H1 (cell line): ENCODE measurements around the gene C7orf57. TPM values are rescaled to one million over a fixed set of nuclear protein-coding genes. Genes with fewer than 3 reads are reported as not detected.

ENCODE experiments used
- CTCF ChIA-PET: fragments of 300-600 bp; sonication (Branson Sonifier 250); formaldehyde crosslinking; loops from one replicate; lab custom pipeline; 2021; ENCODE audit not compliant: partially characterized antibody; lab: Charles Lee
- POLR2A ChIA-PET: fragments of 300-600 bp; sonication (Branson Sonifier 250); formaldehyde crosslinking; loops from one replicate; lab custom pipeline; 2021; ENCODE audit warnings: inconsistent platforms; ENCODE audit not compliant: partially characterized antibody; lab: Charles Lee
- DNase-seq, 2 experiments: peaks; one replicate each; pipeline versions ENCODE4 v3.0.0 to v3.0.0-alpha.2; 2010 to 2022; ENCODE audit warnings: low spot score in 2 of 2, low read depth in 1 of 2, mixed read lengths in 1 of 2
- FAIRE-seq: peaks from 2 replicates; lab custom pipeline; 2011; peaks lifted over from hg19 to GRCh38; lab: Jason Lieb, UNC
- H2AFZ ChIP-seq: 2 replicates; pipeline ENCODE4 v1.8.1; 2012; ENCODE audit warnings: low read length, inconsistent platforms
- H2AK5ac ChIP-seq: 2 replicates; pipeline ENCODE4 v1.6.1; 2013; ENCODE audit warnings: low read depth, low read length
- H2BK120ac ChIP-seq: replicated peaks from 2 replicates; pipeline ENCODE3; 2013; ENCODE audit warnings: low read depth, low read length, inconsistent platforms
- H2BK12ac ChIP-seq: 2 replicates; pipeline ENCODE4 v1.6.1; 2013; ENCODE audit warnings: low read depth, low read length
- H2BK15ac ChIP-seq: 2 replicates; pipeline ENCODE4 v1.6.1; 2013; ENCODE audit warnings: low read length
- H2BK20ac ChIP-seq: 2 replicates; pipeline ENCODE4 v1.6.1; 2013; ENCODE audit warnings: low read length
- H2BK5ac ChIP-seq: 2 replicates; pipeline ENCODE4 v1.6.1; 2013; ENCODE audit warnings: low read depth, low read length
- H3K14ac ChIP-seq: 2 replicates; pipeline ENCODE4 v1.6.1; 2013; ENCODE audit warnings: inconsistent platforms; ENCODE audit not compliant: insufficient read length
- H3K18ac ChIP-seq: 2 replicates; pipeline ENCODE4 v1.6.1; 2013; ENCODE audit warnings: low read length; ENCODE audit errors: extremely low read depth
- H3K23ac ChIP-seq: 2 replicates; pipeline ENCODE4 v1.6.1; 2013; ENCODE audit warnings: inconsistent platforms; ENCODE audit not compliant: insufficient read length
- H3K23me2 ChIP-seq: 2 replicates; pipeline ENCODE4 v1.6.1; 2013; ENCODE audit warnings: low read depth, low read length
- H3K27ac ChIP-seq: 2 replicates; pipeline ENCODE4 v1.6.1; 2011; ENCODE audit warnings: low read depth, low read length, inconsistent platforms
- H3K27me3 ChIP-seq, 4 experiments: replicated peaks in 1 of 4; 1 replicate in 1 of 4; 2 replicates in 3 of 4; pipeline versions ENCODE4 v1.6.1 to v1.8.1; 2011 to 2013; ENCODE audit warnings: low read length in 3 of 4, mild to moderate bottlenecking in 3 of 4, inconsistent platforms in 2 of 4, mixed read lengths in 2 of 4, moderate library complexity in 1 of 4; ENCODE audit not compliant: control insufficient read depth in 3 of 4, insufficient read depth in 3 of 4; ENCODE audit errors: extremely low read depth in 1 of 4
- H3K36me3 ChIP-seq, 4 experiments: 2 replicates each; pipeline versions ENCODE4 v1.6.1 to v1.8.1; 2011 to 2013; ENCODE audit warnings: mild to moderate bottlenecking in 4 of 4, low read length in 3 of 4, moderate library complexity in 2 of 4, control low read depth in 1 of 4, inconsistent platforms in 1 of 4; ENCODE audit not compliant: insufficient read depth in 4 of 4, control insufficient read depth in 2 of 4
- H3K4ac ChIP-seq: replicated peaks from 2 replicates; pipeline ENCODE3; 2013; ENCODE audit warnings: low read length, low read depth, mixed read lengths, inconsistent platforms; ENCODE audit not compliant: insufficient read length
- H3K4me1 ChIP-seq, 4 experiments: replicated peaks in 1 of 4; 1 replicate in 1 of 4; 2 replicates in 3 of 4; pipeline versions ENCODE4 v1.6.1 to v1.8.1; 2011 to 2013; ENCODE audit warnings: low read length in 3 of 4, inconsistent platforms in 2 of 4, mixed read lengths in 1 of 4; ENCODE audit not compliant: insufficient read depth in 4 of 4, control insufficient read depth in 3 of 4
- H3K4me2 ChIP-seq, 2 experiments: 2 replicates each; pipeline versions ENCODE4 v1.6.1 to v1.8.1; 2011 to 2013; ENCODE audit warnings: low read depth in 2 of 2, low read length in 2 of 2, control low read depth in 1 of 2, inconsistent platforms in 1 of 2, mild to moderate bottlenecking in 1 of 2; ENCODE audit not compliant: insufficient read depth in 1 of 2
- H3K4me3 ChIP-seq, 4 experiments: fragments of 200-600, 300-600 bp in 1 of 4; sonication (generic), shearing (Covaris generic), sonication (Bioruptor Twin) in 1 of 4; 2 replicates each; pipeline versions ENCODE4 v1.5.1 to v1.8.1; 2011 to 2016; ENCODE audit warnings: low read length in 4 of 4, low read depth in 3 of 4, control low read depth in 2 of 4, inconsistent platforms in 2 of 4, mild to moderate bottlenecking in 2 of 4, mixed read lengths in 1 of 4, moderate library complexity in 1 of 4; ENCODE audit not compliant: insufficient read depth in 2 of 4; ENCODE audit errors: extremely low read depth in 1 of 4
- H3K56ac ChIP-seq: replicated peaks from 2 replicates; pipeline ENCODE3; 2013; ENCODE audit warnings: low read depth, mild to moderate bottlenecking, mixed read lengths, low read length, inconsistent platforms; ENCODE audit not compliant: insufficient read length
- H3K79me1 ChIP-seq: 2 replicates; pipeline ENCODE4 v1.6.1; 2013; ENCODE audit warnings: low read depth, low read length, control low read depth
- H3K79me2 ChIP-seq, 2 experiments: 2 replicates each; pipeline versions ENCODE4 v1.6.1 to v1.8.1; 2012 to 2013; ENCODE audit warnings: low read length in 2 of 2, mild to moderate bottlenecking in 2 of 2, inconsistent platforms in 1 of 2; ENCODE audit not compliant: insufficient read depth in 2 of 2, control insufficient read depth in 1 of 2
- H3K9ac ChIP-seq, 4 experiments: replicated peaks in 1 of 4; 1 replicate in 1 of 4; 2 replicates in 3 of 4; pipeline versions ENCODE4 v1.6.1 to v1.8.1; 2011 to 2013; ENCODE audit warnings: low read depth in 3 of 4, low read length in 3 of 4, control low read depth in 2 of 4, mild to moderate bottlenecking in 2 of 4, moderate library complexity in 2 of 4, inconsistent platforms in 1 of 4; ENCODE audit errors: extremely low read depth in 1 of 4
- H3K9me3 ChIP-seq, 2 experiments: 2 replicates each; pipeline versions ENCODE4 v1.6.1 to v1.8.1; 2012 to 2013; ENCODE audit warnings: mild to moderate bottlenecking in 2 of 2, moderate library complexity in 2 of 2, control low read depth in 1 of 2, inconsistent platforms in 1 of 2, low read depth in 1 of 2, low read length in 1 of 2, mixed read lengths in 1 of 2; ENCODE audit not compliant: insufficient read depth in 2 of 2
- H4K20me1 ChIP-seq, 2 experiments: replicated peaks in 1 of 2; 2 replicates each; pipeline versions ENCODE3 to v1.8.1; 2011 to 2013; ENCODE audit warnings: inconsistent platforms in 2 of 2, low read length in 2 of 2, mild to moderate bottlenecking in 1 of 2; ENCODE audit not compliant: insufficient read depth in 2 of 2, control insufficient read depth in 1 of 2
- H4K5ac ChIP-seq: 2 replicates; pipeline ENCODE4 v1.6.1; 2013; ENCODE audit warnings: low read length, low read depth, mixed read lengths, inconsistent platforms; ENCODE audit not compliant: insufficient read length
- H4K8ac ChIP-seq: 2 replicates; pipeline ENCODE4 v1.8.0; 2013; ENCODE audit warnings: mild to moderate bottlenecking, moderate library complexity, low read length, inconsistent platforms; ENCODE audit not compliant: insufficient read depth; ENCODE audit errors: extremely low read depth
- H4K91ac ChIP-seq: replicated peaks from 2 replicates; pipeline ENCODE3; 2013; ENCODE audit warnings: low read length, mixed read lengths, inconsistent platforms; ENCODE audit not compliant: insufficient read length
- CEBPB ChIP-seq: IDR thresholded peaks from 2 replicates; pipeline ENCODE4 v1.6.1; 2012; ENCODE audit warnings: low read depth, low read length
- CHD2 ChIP-seq: IDR thresholded peaks from 2 replicates; pipeline ENCODE4 v1.6.1; 2012; ENCODE audit warnings: low read length, improper control_type of control experiment
- HDAC2 ChIP-seq, 2 experiments: fragments of 300-600 bp in 1 of 2; sonication (generic) in 1 of 2; IDR thresholded peaks; 2 replicates each; pipeline ENCODE4 v1.6.1; 2011 to 2012; ENCODE audit warnings: low read depth in 2 of 2, low read length in 2 of 2, mild to moderate bottlenecking in 2 of 2, moderate library complexity in 2 of 2, borderline replicate concordance in 1 of 2, inconsistent platforms in 1 of 2
- HDAC6 ChIP-seq: IDR thresholded peaks from one replicate; pipeline ENCODE4 v1.7.1; 2012; ENCODE audit warnings: low read depth, mild to moderate bottlenecking, inconsistent platforms, low read length, moderate library complexity
- JUND ChIP-seq: IDR thresholded peaks from 2 replicates; pipeline ENCODE4 v1.6.1; 2011; ENCODE audit warnings: mild to moderate bottlenecking, improper control_type of control experiment, low read length
- RAD21 ChIP-seq, 2 experiments: IDR thresholded peaks in 1 of 2; conservative IDR thresholded peaks in 1 of 2; 2 replicates each; pipeline ENCODE4 v1.6.1; 2011; ENCODE audit warnings: low read depth in 2 of 2, low read length in 2 of 2, improper control_type of control experiment in 1 of 2, inconsistent platforms in 1 of 2, mild to moderate bottlenecking in 1 of 2, moderate library complexity in 1 of 2
- SP1 ChIP-seq: IDR thresholded peaks from 2 replicates; pipeline ENCODE4 v1.6.1; 2011; ENCODE audit warnings: low read depth, low read length
- SP4 ChIP-seq: IDR thresholded peaks from 2 replicates; pipeline ENCODE4 v1.6.1; 2012; ENCODE audit warnings: low read length, inconsistent platforms
- WGBS, 2 experiments: shearing (Covaris generic) in 1 of 2; methylation state at CpG; one replicate each; pipeline versions ENCODE4 v1.1.6 to v1.1.7; 2013 to 2015; ENCODE audit warnings: low lambda C conversion rate in 2 of 2, mixed read lengths in 2 of 2, inconsistent platforms in 1 of 2, low coverage in 1 of 2, missing lambda C conversion rate in 1 of 2; ENCODE audit not compliant: insufficient replicate concordance in 2 of 2, insufficient coverage in 1 of 2, insufficient read length in 1 of 2; ENCODE audit errors: extremely low coverage in 1 of 2, missing lambda C conversion rate in 1 of 2; 5-methylcytosine and 5-hydroxymethylcytosine counted together
- polyA plus RNA-seq, 7 experiments: library from polyadenylated mRNA; depleted of rRNA in 3 of 7; stranded (reverse) in 5 of 7; unstranded in 2 of 7; fragments of >200 nt in 5 of 7; fragments of 200-250 nt in 2 of 7; gene quantifications; 1 replicate in 5 of 7; 2 replicates in 1 of 7; 4 replicates in 1 of 7; pipeline versions ENCODE4 v1.2.1 to v1.2.3, GENCODE V29; 2011 to 2013; ENCODE audit warnings: missing spikeins in 2 of 7, mixed read lengths in 2 of 7
- total RNA-seq: library from RNA; stranded (reverse); fragmentation: NEBNext Ultra II Directional; extraction: Animal tissue kit (Norgen Biotek cat#: 25700); gene quantifications from 2 replicates; pipeline ENCODE4 v1.2.1, GENCODE V29; 2021

The C7orf57 gene
- total and polyA plus RNA-seq, 2 of the 8 experiments (the other 6 are each of a cell fraction or from before 2014, with no cell fraction given): 0.08 to 0.56 TPM

GRCh38 chr7:48033922-48034321, 1.4 kb upstream of the C7orf57 start:
- Histone ChIP-seq H3K79me2 (no peaks in the 10 kb centered on the region), H4K5ac (no peak overlapping the region), H2BK120ac (no peak overlapping the region), H2AFZ (no peak overlapping the region), H3K23ac (no peak overlapping the region), H3K18ac (no peak overlapping the region), H4K91ac (no peak overlapping the region), H2BK15ac (no peak overlapping the region), H4K8ac (no peak overlapping the region), H3K9me3 (no peaks in the 10 kb centered on the region), H3K23me2 (peaks cover 14% of the 10 kb centered on the region), H3K56ac (no peak overlapping the region), H3K4ac (no peak overlapping the region), H3K9ac (no peak overlapping the region), H4K20me1 (peaks cover 0 to 3% of the 10 kb centered on the region in 2 experiments), H3K27ac (no peak overlapping the region), H3K4me3 (no peak overlapping the region), H3K4me1 (peaks cover 0 to 12% (median 7%) of the 10 kb centered on the region in 4 experiments; a peak in 6 of 7 replicates), H2BK12ac (no peak overlapping the region), H2BK20ac (no peak overlapping the region), H2AK5ac (no peak overlapping the region), H2BK5ac (no peak overlapping the region), H3K14ac (no peak overlapping the region), H3K79me1 (no peaks in the 10 kb centered on the region), H3K36me3 (no peaks in the 10 kb centered on the region), H3K4me2 (no peak overlapping the region), H3K27me3 (peaks cover 11 to 31% (median 25%) of the 10 kb centered on the region in 4 experiments)
- no peak for FAIRE-seq
- no peak for DNase-seq
- ChIA-PET POLR2A (interaction anchor here (2.5 kb wide), 1 partner anchor 55 kb away, joined by 9 read pairs; the partner anchor contains the start of gene UPP1), CTCF (interaction anchor here (0.7 to 1.1 kb wide), 2 partner anchors 50 to 69 kb away, joined by 3 read pairs; no protein-coding TSS in a partner anchor)
- WGBS, 2 experiments: 84% methylated on average over 5 of the region's 5 CpGs; no CpG with 5 or more reads in 1 of the 2 experiments
- TF ChIP-seq JUND (no peak), HDAC6 (no peak), HDAC2 (IDR thresholded peaks at IDR 0.05; ENCODE audit: borderline replicate concordance in 1 of 2, low read depth in 2 of 2, low read length in 2 of 2) (no peak), CHD2 (no peak), RAD21 (IDR thresholded peaks at IDR 0.05 in 1 of 2, conservative IDR thresholded peaks at IDR 0.05 in 1 of 2; ENCODE audit: low read depth in 2 of 2, low read length in 2 of 2) (no peak), CEBPB (no peak), SP1 (no peak), SP4 (no peak)
